Neuron (in vitro differentiated cells): ENCODE data around the gene PPM1H.
"Not testable (repeated sequence)": the region's sequence is repeated elsewhere in the genome, so short reads cannot be mapped to it uniquely, and the experiment has no call there.

Experiments used
- H2AFZ ChIP-seq: one replicate; pipeline ENCODE4 v1.6.1; 2013; ENCODE audit warnings: low read depth, mild to moderate bottlenecking, inconsistent platforms, low read length, moderate library complexity
- H3K27me3 ChIP-seq: one replicate; pipeline ENCODE4 v1.6.1; 2013; ENCODE audit warnings: low read length; ENCODE audit not compliant: insufficient read depth
- H3K36me3 ChIP-seq: one replicate; pipeline ENCODE4 v1.6.1; 2013; ENCODE audit warnings: low read length; ENCODE audit not compliant: insufficient read depth
- H3K4me1 ChIP-seq: one replicate; pipeline ENCODE4 v1.6.1; 2013; ENCODE audit warnings: low read length; ENCODE audit not compliant: insufficient read depth
- H3K4me3 ChIP-seq: 2 replicates; pipeline ENCODE4 v1.5.1; 2013; ENCODE audit warnings: mild to moderate bottlenecking, low read length, moderate library complexity
- H3K9me3 ChIP-seq: one replicate; pipeline ENCODE4 v1.6.1; 2013; ENCODE audit warnings: low read length

The PPM1H gene

DNA sequence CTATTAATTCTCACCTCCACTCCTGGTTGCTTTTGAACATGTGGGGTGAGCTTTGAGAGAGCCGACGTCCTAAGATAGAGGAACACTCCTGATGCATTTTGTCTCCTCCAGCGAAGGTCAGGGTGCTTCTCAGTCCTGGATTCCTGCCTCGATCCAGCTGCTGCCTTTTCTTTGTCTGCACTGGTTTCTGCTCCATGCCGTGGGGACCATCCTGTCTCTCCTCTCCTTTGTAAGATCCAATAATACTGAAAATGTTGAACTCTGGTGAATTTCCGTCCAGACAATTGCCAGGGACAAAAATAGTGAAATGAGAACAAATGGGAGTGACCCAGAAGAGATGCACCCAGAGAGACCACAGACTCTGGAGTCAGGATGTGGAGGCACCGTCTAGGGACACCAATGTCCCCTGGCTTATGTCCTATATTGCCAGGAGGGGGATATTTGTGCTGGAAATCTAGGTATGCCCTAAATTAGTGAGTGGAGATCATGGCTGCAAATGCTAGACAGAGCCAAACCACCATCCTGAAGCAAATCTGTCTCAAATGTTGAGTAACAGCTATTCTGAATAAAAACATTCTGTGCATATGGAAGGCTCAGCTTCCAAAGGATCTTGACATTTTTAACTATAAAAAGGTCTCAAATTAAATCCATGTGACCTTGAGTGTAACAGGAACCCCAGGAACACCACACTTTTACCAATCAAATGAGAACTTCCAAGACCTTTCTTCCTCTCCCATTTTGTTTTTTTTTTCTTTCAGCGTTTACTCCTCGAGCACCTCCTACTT, 170.9 kb downstream of the PPM1H start:
- H2AFZ ChIP-seq = no peak overlapping the region
- H3K9me3 ChIP-seq = peaks cover 2% of the 10 kb centered on the region
- H3K27me3 ChIP-seq = no peaks in the 10 kb centered on the region
- H3K4me1 ChIP-seq = no peaks in the 10 kb centered on the region
- no peaks in the 10 kb centered on the region for H3K36me3 ChIP-seq
- no peak overlapping the region for H3K4me3 ChIP-seq

DNA sequence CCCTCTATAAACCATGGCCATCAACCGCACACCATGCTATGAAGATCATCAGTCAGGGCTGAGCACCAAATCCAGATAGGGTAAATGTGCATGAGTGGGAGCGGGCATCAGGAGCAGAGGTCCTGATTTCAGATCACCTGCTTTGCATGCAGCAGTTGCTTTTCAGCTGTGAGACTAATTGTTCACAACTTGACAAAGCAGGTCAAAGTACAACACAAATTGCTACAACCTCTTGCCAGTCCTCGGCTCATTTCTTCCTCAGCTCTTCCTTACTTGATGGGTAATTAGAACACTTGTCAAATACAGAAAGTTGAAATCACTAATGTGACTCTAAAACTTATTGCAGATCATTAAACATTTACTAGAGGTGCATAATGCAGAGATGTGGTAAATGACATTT, 171.6 kb downstream of the PPM1H start:
- Histone ChIP-seq H3K4me1 (peaks cover 2% of the 10 kb centered on the region), H3K9me3 (peaks cover 2% of the 10 kb centered on the region), H3K27me3 (no peaks in the 10 kb centered on the region), H3K4me3 (no peak overlapping the region), H2AFZ (no peak overlapping the region), H3K36me3 (no peaks in the 10 kb centered on the region)

DNA sequence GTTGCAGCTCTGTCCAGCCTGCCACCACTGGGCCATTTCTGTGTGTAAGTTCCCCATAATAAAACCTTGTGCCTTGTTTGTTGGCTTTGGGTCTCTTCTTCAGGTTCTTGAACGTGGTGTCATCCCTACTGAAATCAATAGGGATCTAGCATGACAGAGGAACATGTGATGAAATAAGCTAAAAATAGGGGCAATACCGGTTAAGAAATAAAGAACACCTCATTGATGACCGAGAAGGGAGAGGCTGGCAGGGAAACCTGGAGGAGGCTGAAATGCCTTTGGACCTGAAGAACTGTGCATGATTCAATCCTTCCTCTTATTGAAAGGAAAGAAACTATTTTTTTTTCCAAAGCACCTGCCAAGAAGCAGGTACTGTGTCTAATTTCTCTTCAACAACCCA, 172.3 kb downstream of the PPM1H start:
- Histone ChIP-seq H3K9me3 (peaks cover 2% of the 10 kb centered on the region), H3K4me3 (no peak overlapping the region), H2AFZ (no peak overlapping the region), H3K4me1 (peaks cover 9% of the 10 kb centered on the region), H3K27me3 (no peaks in the 10 kb centered on the region), H3K36me3 (no peaks in the 10 kb centered on the region)

DNA sequence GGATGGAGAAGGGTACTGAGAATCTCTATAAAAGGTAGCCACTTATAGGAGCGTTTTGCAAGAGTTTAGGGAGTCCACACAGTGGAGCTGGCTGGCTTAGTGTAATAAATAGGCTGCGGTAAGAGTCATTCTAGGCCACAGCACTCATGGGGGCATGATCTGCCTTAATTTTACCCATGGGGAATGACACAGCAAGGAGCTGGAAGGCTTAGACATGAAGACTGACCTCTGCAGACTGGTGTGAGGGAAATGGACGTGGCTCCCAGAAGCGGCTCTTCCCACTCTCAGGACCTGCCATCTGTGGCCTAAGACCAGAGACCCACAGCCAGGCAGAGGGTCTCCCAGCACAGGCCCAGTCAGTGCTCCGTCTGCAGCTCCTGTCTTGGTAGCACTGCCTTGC, 173.3 kb downstream of the PPM1H start:
- no peaks in the 10 kb centered on the region for H3K27me3 ChIP-seq
- peaks cover 11% of the 10 kb centered on the region for H3K4me1 ChIP-seq
- H2AFZ ChIP-seq = no peak overlapping the region
- no peaks in the 10 kb centered on the region for H3K36me3 ChIP-seq
- H3K4me3 ChIP-seq = no peak overlapping the region
- H3K9me3 ChIP-seq = peaks cover 2% of the 10 kb centered on the region

DNA sequence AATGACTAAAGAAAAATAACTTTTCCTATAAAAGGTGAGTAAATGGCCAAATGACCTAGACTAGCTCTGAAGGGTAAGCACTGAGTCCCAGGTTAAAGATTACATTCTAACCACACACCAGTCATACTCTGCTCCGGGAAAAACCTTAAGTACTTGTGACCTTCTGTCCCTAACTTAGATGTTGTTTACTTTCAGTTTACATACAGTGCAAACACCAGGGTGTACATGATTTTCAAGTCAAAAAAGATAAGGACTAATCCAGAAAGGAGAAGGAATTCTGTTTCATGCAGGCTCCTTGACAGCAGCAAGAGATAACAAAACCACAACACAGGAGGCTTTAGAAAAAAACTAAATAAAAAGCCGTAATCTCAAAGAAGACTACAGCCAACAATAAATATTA, 174.2 kb downstream of the PPM1H start:
- H3K9me3 ChIP-seq = peaks cover 2% of the 10 kb centered on the region
- no peak overlapping the region for H3K4me3 ChIP-seq
- H3K4me1 ChIP-seq = peaks cover 11% of the 10 kb centered on the region
- no peaks in the 10 kb centered on the region for H3K36me3 ChIP-seq
- H3K27me3 ChIP-seq = no peaks in the 10 kb centered on the region
- H2AFZ ChIP-seq = no peak overlapping the region

DNA sequence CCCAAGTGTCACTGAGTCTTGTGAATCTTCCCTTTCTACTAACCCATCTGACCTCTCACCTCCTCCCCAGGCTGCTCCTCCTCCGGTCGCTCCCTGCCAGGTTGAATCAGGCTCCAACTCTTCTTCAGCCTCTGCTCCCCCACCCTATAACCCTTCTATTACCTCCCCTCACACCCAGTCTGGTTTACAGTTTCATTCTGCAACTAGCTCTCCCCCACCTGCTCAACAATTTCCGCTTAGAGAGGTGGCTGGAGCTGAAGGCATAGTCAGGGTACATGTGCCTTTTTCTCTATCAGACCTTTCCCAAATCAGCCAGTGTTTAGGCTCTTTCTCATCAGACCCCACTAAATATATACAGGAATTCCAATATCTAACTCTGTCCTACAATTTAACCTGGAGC, 174.6 kb downstream of the PPM1H start:
- not testable (repeated sequence) for H3K4me3 ChIP-seq, H2AFZ ChIP-seq
- H3K4me1 ChIP-seq = peaks cover 11% of the 10 kb centered on the region

DNA sequence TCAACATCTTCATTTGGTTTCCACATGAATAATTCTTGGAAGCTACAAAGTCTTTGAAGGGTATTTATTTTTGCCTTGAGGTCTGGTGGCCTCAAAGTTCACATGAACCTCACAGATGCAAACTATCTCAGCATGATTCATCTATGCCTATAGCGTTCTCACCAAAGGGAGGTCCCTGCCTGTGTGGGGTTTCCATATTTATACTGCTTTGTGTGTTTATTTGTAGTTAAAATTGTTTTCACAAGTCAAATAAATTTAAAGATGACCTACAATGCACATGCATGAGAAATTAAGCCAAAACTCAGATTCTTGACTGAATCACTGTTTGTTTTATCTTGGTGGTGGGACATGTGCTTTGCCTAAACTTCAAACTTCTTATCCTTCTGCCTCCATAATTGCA, 176.7 kb downstream of the PPM1H start:
- no peaks in the 10 kb centered on the region for H3K9me3 ChIP-seq
- H3K27me3 ChIP-seq = no peaks in the 10 kb centered on the region
- no peak overlapping the region for H3K4me3 ChIP-seq
- H2AFZ ChIP-seq = no peak overlapping the region
- peaks cover 11% of the 10 kb centered on the region for H3K4me1 ChIP-seq
- H3K36me3 ChIP-seq = no peaks in the 10 kb centered on the region

More for the DNA sequence above, 174.6 kb downstream of the PPM1H start:
- not testable (repeated sequence) for H3K36me3 ChIP-seq, H3K9me3 ChIP-seq, H3K27me3 ChIP-seq

DNA sequence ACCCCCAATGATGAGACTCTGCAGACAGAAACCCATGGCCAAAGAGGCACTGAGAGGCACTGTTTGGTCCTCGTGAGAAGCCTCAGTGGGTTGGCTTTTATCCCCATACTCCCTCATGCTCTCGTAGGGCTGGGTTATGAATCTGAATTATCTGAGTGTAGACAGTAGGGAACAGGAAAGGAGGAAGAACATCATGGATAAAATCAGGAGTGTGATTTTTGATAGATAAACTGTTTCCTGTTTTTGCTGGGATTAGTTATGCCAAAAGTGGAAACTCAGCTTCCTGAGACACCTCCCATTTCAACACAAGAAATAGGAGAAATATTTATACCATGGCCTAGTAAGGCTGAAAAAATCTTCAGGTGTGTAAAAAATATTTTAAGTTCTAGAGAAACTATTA, 177.9 kb downstream of the PPM1H start:
- Histone ChIP-seq H2AFZ (no peak overlapping the region), H3K9me3 (no peaks in the 10 kb centered on the region), H3K4me3 (no peak overlapping the region), H3K4me1 (peaks cover 11% of the 10 kb centered on the region), H3K27me3 (no peaks in the 10 kb centered on the region), H3K36me3 (no peaks in the 10 kb centered on the region)

DNA sequence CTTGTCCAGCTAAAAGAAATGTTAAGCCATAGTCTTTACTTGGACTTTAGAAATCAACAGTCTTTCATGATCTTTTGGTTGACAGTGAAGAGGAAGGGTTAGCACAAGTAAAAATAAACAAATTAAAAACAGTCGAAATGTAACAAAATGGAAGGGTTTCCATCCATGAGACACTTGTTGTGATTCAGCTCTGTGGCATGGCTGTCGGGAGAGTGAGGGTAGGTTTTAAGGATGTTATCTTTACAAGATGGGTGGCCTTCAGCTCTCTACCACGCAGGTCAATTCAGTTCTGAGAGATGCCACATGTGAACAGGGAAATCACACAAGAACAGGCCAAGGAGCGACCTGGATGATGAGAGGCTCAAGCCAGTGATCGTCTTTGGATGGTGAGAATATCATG, 180.2 kb downstream of the PPM1H start:
- H3K27me3 ChIP-seq = no peaks in the 10 kb centered on the region
- no peaks in the 10 kb centered on the region for H3K9me3 ChIP-seq
- H3K36me3 ChIP-seq = no peaks in the 10 kb centered on the region
- H3K4me1 ChIP-seq = peaks cover 11% of the 10 kb centered on the region
- H2AFZ ChIP-seq = no peak overlapping the region
- no peak overlapping the region for H3K4me3 ChIP-seq

DNA sequence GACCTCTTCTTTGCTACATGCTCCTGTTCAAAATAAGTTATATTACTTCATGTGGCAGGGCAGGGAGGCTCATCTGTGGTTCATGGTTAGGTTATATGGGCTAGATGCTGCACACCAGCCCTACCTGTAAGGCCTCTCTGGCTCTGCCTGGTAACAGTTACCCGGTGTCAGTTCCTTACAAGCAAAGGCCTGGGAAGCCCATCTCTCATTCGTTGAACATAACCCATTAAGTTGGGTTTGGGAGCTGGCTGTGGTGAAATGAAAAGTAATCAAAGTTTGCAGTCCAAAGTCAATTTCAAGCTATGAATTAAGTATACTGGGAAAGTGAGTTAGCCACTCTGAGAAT, 183.2 kb downstream of the PPM1H start:
- Histone ChIP-seq H3K4me1 (peaks cover 4% of the 10 kb centered on the region), H3K27me3 (no peaks in the 10 kb centered on the region), H3K4me3 (no peak overlapping the region), H3K9me3 (no peaks in the 10 kb centered on the region), H2AFZ (no peak overlapping the region), H3K36me3 (no peaks in the 10 kb centered on the region)

DNA sequence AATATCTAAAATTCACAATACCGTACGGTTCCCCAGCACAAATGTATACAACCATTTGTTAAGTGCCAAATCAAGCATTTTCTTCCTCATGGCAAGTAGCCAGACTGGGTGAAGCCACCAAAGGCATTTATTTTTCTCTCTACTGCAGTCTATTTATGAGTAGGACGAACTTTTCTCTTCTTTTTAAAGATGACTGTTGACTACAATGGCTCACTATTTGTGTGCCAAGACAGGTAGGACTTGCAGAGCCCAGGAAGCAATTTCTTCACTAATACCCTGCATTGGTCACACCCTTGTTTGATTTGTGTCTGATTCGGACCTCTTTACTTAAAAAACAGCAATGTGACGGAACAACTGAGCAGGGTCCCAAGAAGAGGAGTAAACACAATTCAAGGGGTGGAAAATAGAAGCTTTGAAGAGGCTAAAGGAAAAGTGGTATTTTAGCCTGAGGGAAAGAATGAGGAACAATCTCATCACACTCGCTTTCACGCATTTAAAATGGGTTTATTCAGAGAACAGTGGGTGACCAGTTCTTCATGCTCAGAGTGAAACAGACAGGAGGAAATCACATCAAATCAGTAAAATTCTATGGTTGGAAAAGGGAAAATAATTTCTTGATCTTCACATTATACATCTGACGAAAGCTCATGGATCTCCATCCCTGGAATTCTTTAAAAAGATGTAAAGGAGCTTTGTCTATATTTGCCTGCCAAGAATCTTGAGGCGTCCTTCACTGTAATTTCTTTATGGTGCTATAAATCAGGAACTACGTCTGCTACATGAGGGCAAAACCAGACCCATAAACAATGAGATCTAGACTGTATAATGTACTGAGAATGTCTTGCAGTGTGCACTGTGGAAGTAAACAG, 183.8 kb downstream of the PPM1H start:
- H3K27me3 ChIP-seq = no peaks in the 10 kb centered on the region
- H3K4me1 ChIP-seq = peaks cover 4% of the 10 kb centered on the region
- H2AFZ ChIP-seq = no peak overlapping the region
- H3K4me3 ChIP-seq = no peak overlapping the region
- no peaks in the 10 kb centered on the region for H3K9me3 ChIP-seq
- H3K36me3 ChIP-seq = no peaks in the 10 kb centered on the region

DNA sequence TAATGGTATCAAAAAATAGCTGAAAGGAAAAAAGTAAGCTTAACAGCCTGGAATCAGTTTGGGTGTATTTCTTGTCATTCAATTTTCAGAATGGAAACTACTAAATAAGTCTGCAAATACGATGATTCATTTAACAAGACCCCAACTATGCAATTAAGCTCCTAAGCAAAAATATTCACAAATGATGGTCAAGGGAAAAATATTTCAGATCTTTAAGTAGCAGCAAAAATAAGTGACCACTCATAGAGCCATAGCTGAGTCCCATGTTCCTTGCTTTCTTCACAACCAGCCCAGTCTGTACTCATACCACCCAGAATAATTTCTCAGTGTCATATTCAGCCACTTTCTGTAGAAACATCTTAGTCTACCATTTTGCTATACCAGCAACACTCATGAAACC, 185.4 kb downstream of the PPM1H start:
- H2AFZ ChIP-seq = no peak overlapping the region
- no peaks in the 10 kb centered on the region for H3K27me3 ChIP-seq
- no peaks in the 10 kb centered on the region for H3K9me3 ChIP-seq
- no peaks in the 10 kb centered on the region for H3K36me3 ChIP-seq
- peaks cover 4% of the 10 kb centered on the region for H3K4me1 ChIP-seq
- H3K4me3 ChIP-seq = no peak overlapping the region

DNA sequence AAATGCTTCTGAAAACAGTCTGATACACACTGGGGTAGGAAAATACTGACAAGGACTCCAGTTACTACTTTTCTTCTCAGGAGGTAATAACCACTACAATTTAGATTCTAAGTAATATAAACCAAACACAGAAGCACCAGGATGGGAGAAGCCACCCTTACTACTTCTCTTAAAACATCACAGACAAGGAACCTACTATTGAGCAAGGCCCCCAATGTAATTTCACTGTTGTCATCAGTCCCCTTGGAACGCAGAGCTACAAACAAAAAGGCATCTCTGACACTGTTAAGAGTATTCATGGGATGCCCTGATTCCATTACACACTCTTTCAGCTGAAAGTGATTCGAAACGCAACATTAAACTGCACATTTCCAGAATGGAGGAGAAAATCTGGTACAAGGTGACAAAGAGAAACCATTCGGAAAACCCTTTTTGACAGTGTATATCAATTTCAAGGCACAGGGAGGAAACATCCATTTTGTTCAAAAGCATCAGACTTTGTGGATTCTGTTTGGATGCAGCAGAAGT, 185.9 kb downstream of the PPM1H start:
- Histone ChIP-seq H3K9me3 (no peaks in the 10 kb centered on the region), H3K4me3 (no peak overlapping the region), H3K27me3 (no peaks in the 10 kb centered on the region), H3K36me3 (no peaks in the 10 kb centered on the region), H3K4me1 (peaks cover 4% of the 10 kb centered on the region), H2AFZ (peak overlapping the region; percentile 2)
